GM12872 (cell line): ENCODE measurements around the gene TRAP1.

Experiments used
- TF ChIP-seq, protein P1 (sequence below): IDR thresholded peaks from 3 replicates; pipeline ENCODE4 v1.5.1; 2011; ENCODE audit warnings: low read depth, mild to moderate bottlenecking, low read length, moderate library complexity; ENCODE audit not compliant: insufficient read depth

TRAP1 gene

DNA sequence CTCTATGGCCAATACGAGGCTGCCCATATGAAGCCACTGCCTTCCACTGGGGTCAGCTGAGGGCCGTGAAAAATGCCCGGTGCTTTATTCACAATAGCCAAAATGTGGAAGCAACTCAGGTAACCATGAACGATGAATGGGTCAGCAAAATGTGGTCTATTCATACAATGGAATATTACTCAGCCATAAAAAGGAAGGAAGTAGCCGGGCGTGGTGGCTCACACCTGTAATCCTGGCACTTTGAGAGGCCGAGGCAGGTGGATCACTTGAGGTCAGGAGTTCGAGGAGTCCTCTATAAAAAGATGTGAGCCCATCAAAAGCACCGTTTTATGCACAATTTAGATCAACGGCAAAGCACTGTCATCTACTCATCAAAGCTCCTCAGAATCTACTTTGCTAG lies 5.2 kb upstream of the TRAP1 start:
- TF ChIP-seq, protein P1, sequence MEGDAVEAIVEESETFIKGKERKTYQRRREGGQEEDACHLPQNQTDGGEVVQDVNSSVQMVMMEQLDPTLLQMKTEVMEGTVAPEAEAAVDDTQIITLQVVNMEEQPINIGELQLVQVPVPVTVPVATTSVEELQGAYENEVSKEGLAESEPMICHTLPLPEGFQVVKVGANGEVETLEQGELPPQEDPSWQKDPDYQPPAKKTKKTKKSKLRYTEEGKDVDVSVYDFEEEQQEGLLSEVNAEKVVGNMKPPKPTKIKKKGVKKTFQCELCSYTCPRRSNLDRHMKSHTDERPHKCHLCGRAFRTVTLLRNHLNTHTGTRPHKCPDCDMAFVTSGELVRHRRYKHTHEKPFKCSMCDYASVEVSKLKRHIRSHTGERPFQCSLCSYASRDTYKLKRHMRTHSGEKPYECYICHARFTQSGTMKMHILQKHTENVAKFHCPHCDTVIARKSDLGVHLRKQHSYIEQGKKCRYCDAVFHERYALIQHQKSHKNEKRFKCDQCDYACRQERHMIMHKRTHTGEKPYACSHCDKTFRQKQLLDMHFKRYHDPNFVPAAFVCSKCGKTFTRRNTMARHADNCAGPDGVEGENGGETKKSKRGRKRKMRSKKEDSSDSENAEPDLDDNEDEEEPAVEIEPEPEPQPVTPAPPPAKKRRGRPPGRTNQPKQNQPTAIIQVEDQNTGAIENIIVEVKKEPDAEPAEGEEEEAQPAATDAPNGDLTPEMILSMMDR = no peak

DNA sequence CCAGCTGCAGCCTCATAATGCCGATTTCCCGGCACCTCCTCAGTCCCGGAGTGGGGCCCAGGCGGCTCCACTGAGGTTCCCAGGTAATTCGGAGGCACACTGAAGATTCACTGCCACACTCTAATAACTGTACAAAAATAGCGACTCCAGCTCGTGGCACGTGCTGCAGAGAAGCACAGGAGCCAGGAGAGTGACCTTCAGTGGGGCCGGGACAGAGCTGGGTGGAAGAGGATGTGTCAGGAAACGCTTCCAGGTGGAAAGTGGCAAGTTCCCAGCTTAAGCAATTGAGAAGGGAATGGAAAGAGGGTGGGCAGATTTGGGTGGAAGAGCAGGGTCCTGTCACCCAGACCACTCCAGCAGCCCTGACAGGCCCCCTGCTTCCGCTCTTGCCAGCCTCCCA lies 3.1 kb upstream of the TRAP1 start:
- TF ChIP-seq, protein P1 = no peak

DNA sequence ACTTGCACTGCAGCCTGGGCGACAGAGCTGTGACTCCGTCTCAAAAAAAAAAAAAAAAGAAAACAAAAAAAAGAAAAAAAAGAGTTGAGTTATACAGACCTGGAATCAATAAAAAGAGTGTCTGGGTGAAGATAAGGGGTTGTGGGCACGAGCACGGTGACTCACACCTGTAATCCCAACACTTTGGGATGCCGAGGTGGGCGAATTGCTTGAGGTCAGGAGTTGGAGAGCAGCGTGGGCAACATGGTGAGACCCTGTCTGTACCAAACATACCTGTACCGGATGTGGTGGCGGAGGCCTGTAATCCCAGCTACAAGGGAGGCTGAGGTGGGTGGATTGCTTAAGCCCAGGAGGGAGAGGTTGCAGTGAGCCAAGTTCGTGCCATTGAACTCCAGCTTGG lies 1.3 kb upstream of the TRAP1 start:
- TF ChIP-seq, protein P1 = no peak

DNA sequence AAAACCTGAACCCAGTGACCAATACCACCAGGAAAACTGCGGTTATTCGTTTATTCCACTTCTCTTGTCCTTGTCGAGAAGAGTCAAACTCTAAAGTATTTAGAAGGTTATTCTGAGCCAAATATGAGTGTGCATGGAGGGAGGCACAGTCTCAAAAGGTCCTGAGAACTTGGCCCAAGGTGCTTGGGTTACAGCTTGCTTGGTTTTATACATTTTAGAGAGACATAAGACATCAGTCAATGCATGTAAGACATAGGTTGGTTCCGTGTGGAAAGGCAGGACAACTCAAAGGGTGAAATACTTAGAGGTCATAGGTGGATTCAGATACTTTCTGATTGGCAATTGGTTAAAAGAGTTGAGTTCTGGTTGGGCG lies 681 bp upstream of the TRAP1 start:
- TF ChIP-seq, protein P1 = no peak

DNA sequence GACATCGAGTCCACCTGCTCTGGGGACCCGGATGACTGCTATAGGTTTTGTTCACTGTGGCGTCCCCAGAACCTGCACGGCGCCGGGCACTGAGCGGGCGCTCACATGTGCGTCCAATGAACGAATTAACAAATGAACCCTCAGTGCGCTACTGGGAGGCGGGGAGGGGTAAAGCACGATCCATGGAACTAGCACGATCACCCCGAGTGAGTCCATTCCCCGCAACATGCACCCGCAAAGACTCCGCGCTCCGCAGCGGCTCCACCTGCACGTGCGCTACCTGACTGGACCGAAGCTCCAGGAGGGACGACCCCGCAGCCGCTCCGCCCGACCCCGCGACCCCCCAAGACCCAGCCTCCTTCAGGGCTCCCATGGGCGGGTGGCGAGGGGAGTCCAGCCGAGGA lies 491 bp downstream of the TRAP1 start:
- TF ChIP-seq, protein P1 = no peak

DNA sequence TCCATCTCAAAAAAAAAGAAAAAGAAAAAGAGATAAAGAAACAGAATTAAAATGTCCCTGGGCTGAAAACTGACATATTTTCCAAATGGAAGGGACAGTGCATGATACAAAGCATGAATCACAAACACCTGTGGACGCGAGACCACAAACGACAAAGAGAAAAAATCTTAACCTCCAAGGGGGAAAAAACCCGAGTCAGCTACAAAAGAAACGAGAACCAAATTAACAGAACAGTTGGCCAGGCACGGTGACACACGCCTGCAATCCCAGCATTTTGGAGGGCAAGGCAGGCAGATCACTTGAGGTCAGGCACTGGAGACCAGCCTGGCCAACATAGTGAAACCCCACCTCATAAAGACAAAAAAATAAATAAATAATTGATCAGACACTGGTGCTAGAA lies 1.9 kb downstream of the TRAP1 start:
- TF ChIP-seq, protein P1 = no peak

DNA sequence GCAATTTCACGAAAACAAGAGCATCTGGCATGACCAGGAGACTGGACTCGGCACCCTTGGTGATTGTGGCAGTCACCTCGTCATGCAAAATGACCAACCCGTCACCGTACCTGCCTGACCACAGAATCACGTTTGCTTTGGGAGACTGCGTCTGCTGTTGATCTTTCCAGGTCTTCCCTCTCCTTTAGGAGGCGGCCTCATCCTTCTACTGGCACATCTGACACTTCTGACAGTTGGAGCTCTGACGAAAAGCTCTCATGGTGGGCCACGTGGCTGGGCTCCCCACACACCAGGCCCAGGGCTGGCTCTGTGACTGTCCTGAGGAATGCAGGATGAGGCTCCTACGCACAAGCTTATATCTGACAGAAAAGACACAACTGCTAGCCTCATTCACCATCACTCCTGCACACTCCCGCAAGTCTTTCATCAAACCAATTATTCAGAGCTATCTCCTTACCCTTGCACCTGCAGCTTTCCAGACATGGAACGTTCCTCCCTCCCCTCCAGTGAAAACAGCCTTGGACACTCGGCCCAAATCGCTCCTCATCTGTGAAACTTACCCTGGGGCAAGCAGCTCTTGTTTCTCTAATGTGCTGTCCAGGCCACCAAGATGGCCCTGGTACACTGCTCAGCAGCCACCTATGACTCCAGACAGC lies 3.6 kb downstream of the TRAP1 start:
- TF ChIP-seq, protein P1 = no peak
